ENCODE measurements around the gene COBL. TPM values are rescaled to one million over a fixed set of nuclear protein-coding genes. Genes with fewer than 3 reads are reported as not detected.

Gene COBL
- total RNA-seq (ENCODE audit: low replicate concordance) = under 0.01 TPM in 1 of 2 replicates, not detected in the other

GRCh38 chr7:51316666-51317581 lies at the start of gene COBL:
TSS of gene COBL (minus strand) at chr7:51316809. CDS start at chr7:51316633, 176 bp downstream.

Data from smooth muscle cell of the coronary artery (primary cell).